Peyer's patch (tissue), 4 donors: ENCODE measurements around the gene HIGD1C.
"Not testable (repeated sequence)": the region's sequence is repeated elsewhere in the genome, so short reads cannot be mapped to it uniquely, and the experiment has no call there.

Experiments
- CTCF ChIP-seq, 6 experiments: fragments of 450-650 bp in 4 of 6; fragments of 200-600 bp in 2 of 6; sonication (generic) in 1 of 6; IDR thresholded peaks; one replicate each; pipeline ENCODE4 v1.5.1; 2017 to 2019; ENCODE audit warnings: antibody characterized with exemption in 6 of 6, mild to moderate bottlenecking in 3 of 6, moderate library complexity in 1 of 6
- POLR2A ChIP-seq, 2 donors: fragments of 450-650 bp; IDR thresholded peaks; one replicate each; pipeline ENCODE4 v1.5.1; 2017; ENCODE audit warnings: antibody characterized with exemption in 2 of 2, mild to moderate bottlenecking in 2 of 2, moderate library complexity in 2 of 2

DNA sequence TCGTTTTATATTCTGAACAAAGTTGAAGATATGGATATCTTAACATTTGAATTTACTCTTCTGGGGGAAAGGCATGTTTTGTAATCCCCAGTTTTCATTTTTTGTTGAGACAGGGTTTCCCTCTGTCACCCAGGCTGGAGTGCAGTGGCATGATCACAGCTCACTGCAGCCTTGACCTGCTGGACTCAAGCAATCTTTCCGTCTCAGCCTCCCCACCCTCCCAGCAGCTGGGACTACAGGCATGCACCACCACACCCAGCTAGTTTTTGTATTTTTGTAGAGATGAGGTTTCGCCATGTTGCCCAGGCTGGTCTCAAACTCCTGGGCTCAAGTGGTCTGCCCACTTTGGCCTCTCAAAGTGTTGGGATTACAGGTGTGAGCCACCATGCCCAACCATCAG lies 25.4 kb upstream of the HIGD1C start:
- not testable (repeated sequence) for TF ChIP-seq CTCF (IDR thresholded peaks at IDR 0.05)
- TF ChIP-seq POLR2A (IDR thresholded peaks at IDR 0.05): peak in 1 of 2 donors; percentile 55
